Thyroid gland (tissue), 4 donors: Measurements from ENCODE around the gene DYNLL1.

Source experiments
- CTCF ChIP-seq, 6 experiments: fragments of 200-600 bp in 3 of 6; fragments of 450-650 bp in 3 of 6; sonication (generic) in 3 of 6; IDR thresholded peaks; one replicate each; pipeline ENCODE4 v1.5.1; 2016 to 2019; ENCODE audit warnings: antibody characterized with exemption in 6 of 6, mild to moderate bottlenecking in 2 of 6, inconsistent platforms in 1 of 6, moderate library complexity in 1 of 6
- POLR2A ChIP-seq, 2 donors: fragments of 450-650 bp; IDR thresholded peaks; one replicate each; pipeline ENCODE4 v1.6.1; 2017; ENCODE audit warnings: antibody characterized with exemption in 2 of 2, mild to moderate bottlenecking in 2 of 2, moderate library complexity in 1 of 2

- TF ChIP-seq CTCF (IDR thresholded peaks at IDR 0.05) (no peak), POLR2A (IDR thresholded peaks at IDR 0.05) (no peak)
Observed at GRCh38 chr12:120537856-120538220, 41.9 kb downstream of the DYNLL1 start.
